ENCODE data around the gene NRXN2.

Gene NRXN2

GRCh38 chr11:64759722-64760719, 37.0 kb upstream of the NRXN2 start, which contains the start of gene PYGM:
Gene PYGM, minus strand, starts transcription at chr11:64759974. Its CDS starts 76 bp downstream, at chr11:64759898.
- in situ Hi-C loops (cut with MboI; ENCODE audit: low pct_unique_long_range_greater_than_20kb, low sequenced_read_pairs): no loop called here
- peak; percentile 28 for DNase-seq

DNA sequence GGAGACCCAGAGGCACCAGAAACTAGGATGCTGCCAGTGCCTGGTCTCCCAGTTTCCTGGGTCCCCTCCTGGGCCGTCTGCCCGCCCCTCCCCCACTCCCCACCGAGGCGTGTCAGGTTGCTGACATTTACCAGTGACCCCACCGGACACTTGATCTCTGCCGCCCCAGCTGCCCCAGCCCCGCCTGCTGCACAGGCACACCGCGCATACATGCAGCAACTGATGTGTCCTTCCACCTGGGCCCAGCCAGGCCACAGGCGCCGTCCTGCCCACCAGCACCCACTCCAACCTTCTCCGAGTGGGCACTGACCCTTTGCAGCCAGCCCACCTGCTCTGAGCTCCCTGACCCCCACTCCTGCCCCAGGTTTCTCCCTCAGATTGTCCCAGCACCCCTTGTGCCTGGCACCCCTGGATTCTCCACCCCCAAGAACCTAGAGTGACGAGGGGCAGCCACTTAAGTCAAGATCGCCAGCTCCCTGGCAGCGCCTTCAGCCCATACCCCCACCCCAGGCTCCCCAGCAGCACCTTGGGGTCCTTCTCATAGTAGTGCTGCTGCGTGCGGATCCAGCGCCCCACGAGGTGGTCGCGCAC, 36.2 kb upstream of the NRXN2 start:
- no peak for DNase-seq
- in situ Hi-C loops (cut with MboI; ENCODE audit: low pct_unique_long_range_greater_than_20kb, low sequenced_read_pairs): no loop called here

- no peak for DNase-seq
- in situ Hi-C loops (cut with MboI; ENCODE audit: low pct_unique_long_range_greater_than_20kb, low sequenced_read_pairs): no loop called here
These were observed 35.5 kb upstream of the NRXN2 start for GRCh38 chr11:64758330-64759079.

GRCh38 chr11:64757549-64758329, 34.7 kb upstream of the NRXN2 start:
- in situ Hi-C loops (cut with MboI; ENCODE audit: low pct_unique_long_range_greater_than_20kb, low sequenced_read_pairs): no loop called here
- DNase-seq: no peak

DNA sequence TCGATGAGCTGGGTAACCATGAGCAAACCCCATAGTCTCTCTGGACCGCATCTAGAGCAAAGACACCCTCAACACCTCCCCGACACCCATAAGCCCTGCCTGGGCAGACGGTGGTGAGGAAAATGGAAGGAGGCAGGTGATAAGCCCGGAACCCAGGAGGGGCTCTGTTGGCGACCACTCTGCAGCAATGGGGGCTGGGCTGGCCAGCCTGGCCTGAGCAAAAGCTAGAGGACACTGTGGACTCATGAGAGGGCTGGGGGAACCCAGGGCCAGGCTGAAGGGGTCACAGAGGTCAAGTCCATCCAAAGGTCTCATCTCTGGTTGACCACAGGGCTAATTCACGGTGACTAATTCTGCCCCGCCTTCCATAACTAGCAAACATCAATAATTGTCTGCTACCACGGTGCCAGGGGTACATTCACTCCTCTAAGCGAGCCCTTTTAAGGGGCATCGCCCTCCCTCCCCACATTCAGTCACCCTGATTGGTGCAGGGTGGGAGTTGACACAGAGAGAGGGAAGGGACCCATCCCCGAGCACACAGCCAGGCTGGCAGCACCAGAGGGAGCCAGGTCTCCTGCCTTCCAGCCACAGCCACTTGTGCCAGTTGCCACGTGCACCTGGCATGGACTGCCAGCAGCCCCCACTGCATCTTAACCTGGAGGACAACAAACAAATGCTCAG, 32.8 kb upstream of the NRXN2 start:
- DNase-seq: no peak
- in situ Hi-C loops (cut with MboI; ENCODE audit: low pct_unique_long_range_greater_than_20kb, low sequenced_read_pairs): no loop called here

GRCh38 chr11:64754919-64755662, 32.1 kb upstream of the NRXN2 start:
- in situ Hi-C loops (cut with MboI; ENCODE audit: low pct_unique_long_range_greater_than_20kb, low sequenced_read_pairs): no loop called here
- no peak for DNase-seq

DNA sequence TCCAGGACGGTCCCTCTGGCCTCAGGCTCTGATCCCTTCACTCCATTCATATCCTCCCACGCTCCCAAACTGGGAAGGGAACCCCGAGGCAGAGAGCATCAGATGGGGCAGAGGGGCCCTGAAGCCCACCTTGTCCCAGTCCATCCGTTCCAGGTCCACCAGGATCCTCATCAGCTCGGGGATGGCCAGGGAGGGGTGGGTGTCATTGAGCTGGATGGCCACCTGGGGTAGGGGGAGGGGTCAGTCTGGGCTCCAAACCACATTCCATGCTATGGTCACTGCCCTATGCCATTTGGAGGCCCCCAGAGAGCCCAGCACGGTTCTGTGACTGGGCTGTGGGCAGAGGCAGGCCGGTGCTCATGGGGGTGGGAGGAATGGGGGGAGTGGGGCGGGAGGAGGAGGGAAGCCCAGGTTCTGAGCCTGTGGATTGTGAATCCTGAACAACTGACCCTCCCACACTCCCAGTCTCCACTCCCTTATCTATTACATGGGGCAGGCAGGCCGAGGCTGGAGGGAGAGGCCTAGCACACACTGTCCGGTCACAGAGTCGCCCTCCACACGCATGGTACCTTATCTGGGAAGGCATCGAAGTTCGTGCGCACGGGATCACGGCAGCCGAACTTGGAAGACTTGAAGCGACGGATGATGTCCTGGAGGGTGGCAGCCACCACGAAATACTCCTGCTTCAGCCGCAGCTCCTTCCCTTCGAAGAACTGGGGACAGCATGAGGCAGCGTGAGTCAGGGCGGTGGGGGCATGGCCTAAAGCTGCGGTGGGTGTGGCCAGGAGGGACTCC, 31.3 kb upstream of the NRXN2 start:
- no peak for DNase-seq
- in situ Hi-C loops (cut with MboI; ENCODE audit: low pct_unique_long_range_greater_than_20kb, low sequenced_read_pairs): no loop called here

- DNase-seq: no peak
- in situ Hi-C loops (cut with MboI; ENCODE audit: low pct_unique_long_range_greater_than_20kb, low sequenced_read_pairs): no loop called here
These were observed 30.6 kb upstream of the NRXN2 start for GRCh38 chr11:64753380-64754123.

GRCh38 chr11:64753019-64753379, 30.0 kb upstream of the NRXN2 start:
- no peak for DNase-seq
- in situ Hi-C loops (cut with MboI; ENCODE audit: low pct_unique_long_range_greater_than_20kb, low sequenced_read_pairs): no loop called here

DNA sequence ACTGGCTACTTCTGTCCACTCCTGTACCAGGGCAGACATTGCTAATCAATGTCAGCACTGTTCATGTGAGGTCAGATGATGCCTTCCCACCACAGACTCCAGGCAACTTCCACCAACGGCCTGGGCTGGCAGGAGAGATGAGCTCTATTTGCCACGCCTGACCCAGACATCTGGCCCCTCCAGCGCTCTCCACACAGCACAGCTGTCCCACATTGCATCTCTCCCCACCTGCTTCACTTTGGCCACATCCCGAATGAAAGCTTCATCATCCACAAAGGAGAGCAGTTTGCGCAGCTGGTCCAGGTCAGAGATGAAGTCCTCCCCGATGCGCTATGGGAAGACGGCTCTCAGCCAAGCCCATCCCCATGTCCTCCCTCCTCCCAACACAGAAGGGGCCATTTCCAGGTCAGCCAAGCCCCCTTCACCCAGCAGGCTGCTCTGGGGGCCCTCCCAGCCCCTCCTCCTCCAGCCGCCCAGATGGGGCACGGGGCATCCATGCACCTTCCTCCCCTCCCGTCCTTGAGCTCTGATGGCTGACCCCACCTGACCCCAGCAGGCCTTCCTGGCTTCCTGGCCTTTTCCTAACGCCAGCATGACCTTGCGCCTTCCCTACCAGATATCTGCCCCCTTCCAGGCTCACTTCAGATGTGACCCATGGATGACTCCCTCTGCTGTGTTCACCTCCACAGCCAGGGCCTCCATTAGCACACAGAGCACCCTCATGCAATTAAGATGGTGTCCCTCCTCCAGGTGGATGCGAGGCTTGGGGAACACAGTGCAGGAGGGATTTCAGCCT, 29.4 kb upstream of the NRXN2 start:
- DNase-seq: no peak
- in situ Hi-C loops (cut with MboI; ENCODE audit: low pct_unique_long_range_greater_than_20kb, low sequenced_read_pairs): no loop called here

GRCh38 chr11:64751580-64751979, 28.6 kb upstream of the NRXN2 start:
- DNase-seq: no peak
- in situ Hi-C loops (cut with MboI; ENCODE audit: low pct_unique_long_range_greater_than_20kb, low sequenced_read_pairs): no loop called here

DNA sequence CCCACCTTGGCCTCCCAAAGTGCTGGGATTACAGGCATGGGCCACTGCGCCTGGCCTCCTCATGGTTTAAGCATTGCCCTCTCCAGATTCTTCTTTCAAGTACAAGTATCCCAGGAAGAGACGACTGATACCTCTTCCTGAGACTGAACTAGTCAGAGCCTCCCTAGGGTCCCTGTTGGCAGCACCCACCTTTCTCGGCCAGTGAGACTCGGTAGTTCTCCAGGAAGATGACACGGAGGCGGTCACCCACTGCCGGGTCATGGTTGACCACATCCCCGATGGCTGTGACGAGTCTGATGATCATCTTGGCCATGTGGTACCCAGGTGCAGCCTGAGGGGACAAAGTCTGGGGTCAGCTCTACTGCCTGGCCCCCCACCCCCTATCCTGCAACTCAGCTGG, 28.1 kb upstream of the NRXN2 start:
- in situ Hi-C loops (cut with MboI; ENCODE audit: low pct_unique_long_range_greater_than_20kb, low sequenced_read_pairs): no loop called here
- DNase-seq: no peak

DNA sequence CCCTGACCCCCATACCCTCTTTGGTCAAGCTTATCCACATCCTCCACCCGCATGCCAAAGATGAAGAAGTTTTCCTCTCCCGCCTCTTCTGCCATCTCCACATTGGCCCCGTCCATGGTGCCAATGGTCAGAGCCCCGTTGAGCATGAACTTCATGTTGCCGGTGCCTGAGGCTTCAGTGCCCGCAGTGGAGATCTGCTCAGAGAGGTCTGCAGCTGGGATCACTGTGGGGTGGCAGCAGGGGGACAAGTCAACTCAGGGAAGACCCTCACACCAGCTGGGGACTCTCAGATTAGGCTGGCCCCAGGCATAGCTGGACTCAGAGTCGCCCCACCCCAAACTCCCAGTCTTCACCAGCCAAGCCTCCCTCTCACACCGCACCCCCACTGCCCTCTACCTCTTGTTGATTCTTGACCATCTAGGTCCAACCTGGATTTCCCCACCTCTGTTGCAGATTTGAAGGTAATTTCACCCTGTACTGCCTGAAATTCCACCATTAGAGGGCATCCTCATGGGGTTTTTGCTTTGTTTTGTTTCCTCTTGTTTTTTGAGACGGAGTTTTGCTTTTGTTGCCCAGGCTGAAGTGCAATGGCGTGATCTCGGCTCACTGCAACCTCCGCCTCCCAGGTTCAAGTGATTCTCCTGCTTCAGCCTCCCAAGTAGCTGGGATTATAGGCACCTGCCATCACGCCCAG, 27.5 kb upstream of the NRXN2 start:
- no peak for DNase-seq
- in situ Hi-C loops (cut with MboI; ENCODE audit: low pct_unique_long_range_greater_than_20kb, low sequenced_read_pairs): no loop called here

- DNase-seq: no peak
- in situ Hi-C loops (cut with MboI; ENCODE audit: low pct_unique_long_range_greater_than_20kb, low sequenced_read_pairs): no loop called here
These were observed 25.1 kb upstream of the NRXN2 start for GRCh38 chr11:64747961-64748665.

DNA sequence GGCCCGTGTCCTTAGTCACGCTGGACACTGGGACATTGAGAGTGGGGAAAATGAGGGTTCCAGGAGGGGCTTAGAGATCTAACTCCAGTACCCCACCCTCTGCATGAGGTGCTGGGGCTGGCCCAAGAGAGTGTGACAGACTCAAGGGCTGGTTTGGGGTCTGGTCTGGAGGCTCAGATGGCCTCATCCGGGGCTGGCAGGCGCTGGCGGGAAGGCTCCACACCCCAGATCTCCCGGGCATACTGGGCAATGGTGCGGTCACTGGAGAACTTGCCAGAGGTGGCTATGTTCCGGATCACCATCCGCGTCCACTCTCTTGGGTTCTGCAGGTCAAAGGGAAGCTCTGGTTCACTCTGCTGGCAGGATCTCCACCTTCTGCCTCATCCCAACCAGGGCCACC, 23.5 kb upstream of the NRXN2 start:
- in situ Hi-C loops (cut with MboI; ENCODE audit: low pct_unique_long_range_greater_than_20kb, low sequenced_read_pairs): no loop called here
- no peak for DNase-seq

Data from KBM-7 (cell line).